Kidney (tissue), 14 donors: Measurements from ENCODE around the gene ITPR1. TPM values are rescaled to one million over a fixed set of nuclear protein-coding genes. Genes with fewer than 3 reads are reported as not detected.

Source experiments
- DNase-seq, 5 donors: peaks; one replicate each; pipeline ENCODE4 v3.0.0-alpha.2; 2013 to 2020
- FAIRE-seq: peaks from 2 replicates; lab custom pipeline; 2012; peaks lifted over from hg19 to GRCh38; lab: Jason Lieb, UNC
- H3K27ac ChIP-seq, 2 donors: one replicate each; pipeline ENCODE4 v1.7.0; 2013; ENCODE audit warnings: low read depth in 2 of 2, low read length in 2 of 2, inconsistent platforms in 1 of 2
- H3K27me3 ChIP-seq: one replicate; pipeline ENCODE4 v1.7.1; 2013; ENCODE audit warnings: low read length, inconsistent platforms; ENCODE audit not compliant: control insufficient read depth, insufficient read depth
- H3K36me3 ChIP-seq, 3 donors: one replicate each; pipeline versions ENCODE4 v1.7.0 to v1.7.1; 2013; ENCODE audit warnings: low read length in 3 of 3, control low read depth in 1 of 3, inconsistent platforms in 1 of 3; ENCODE audit not compliant: insufficient read depth in 3 of 3, control insufficient read depth in 2 of 3
- H3K4me1 ChIP-seq, 3 donors: one replicate each; pipeline versions ENCODE4 v1.7.0 to v1.7.1; 2013; ENCODE audit warnings: low read length in 3 of 3, inconsistent platforms in 1 of 3, low read depth in 1 of 3; ENCODE audit not compliant: control insufficient read depth in 2 of 3, insufficient read depth in 2 of 3
- H3K4me3 ChIP-seq, 3 donors: one replicate each; pipeline versions ENCODE4 v1.7.0 to v1.8.1; 2013; ENCODE audit warnings: low read length in 3 of 3, control low read depth in 1 of 3, inconsistent platforms in 1 of 3
- H3K9ac ChIP-seq, 3 donors: one replicate each; pipeline versions ENCODE4 v1.7.0 to v1.7.1; 2013; ENCODE audit warnings: low read length in 3 of 3, control low read depth in 1 of 3, inconsistent platforms in 1 of 3
- H3K9me3 ChIP-seq, 3 donors: one replicate each; pipeline versions ENCODE4 v1.7.0 to v1.7.1; 2013; ENCODE audit warnings: low read length in 3 of 3, control low read depth in 1 of 3, inconsistent platforms in 1 of 3; ENCODE audit not compliant: control insufficient read depth in 2 of 3, insufficient read depth in 1 of 3
- intact Hi-C: fragments of 100-400 bp; cut with DNase I; formaldehyde crosslinking; loops from one replicate; pipeline ENCODE4 v1.11.1; 2022
- polyA plus RNA-seq: library from polyadenylated mRNA; stranded (reverse); fragments of 350-450 nt; fragmentation: Illumina TruSeq; extraction: RNeasy Lipid Tissue Mini Kit (QIAGEN cat#74804); gene quantifications from one replicate; pipeline ENCODE4 v1.2.3, GENCODE V29; 2014; ENCODE audit warnings: low read depth, low replicate concordance; ENCODE audit not compliant: insufficient read depth
- total RNA-seq: library from RNA; stranded (reverse); fragmentation: NEBNext Ultra II Directional; extraction: Animal tissue kit (Norgen Biotek cat#: 25700); gene quantifications from one replicate; pipeline ENCODE4 v1.2.1, GENCODE V29; 2021
- TF ChIP-seq, protein P1 (sequence below): IDR thresholded peaks from 3 replicates; pipeline ENCODE4 v1.5.1; 2012; ENCODE audit warnings: mild to moderate bottlenecking, moderate library complexity, borderline replicate concordance; ENCODE audit not compliant: insufficient read depth; ENCODE audit errors: extremely low read depth
- donor health status: control.
- donor health status: control.
- donor health status: control.
- donor health status: control.
- donor health status: control.
- donor health status: DM: yes; HTN: yes; CAD: no.
- donor health status: Normal renal cell carcinoma (clear cell type).

Gene ITPR1
- total and polyA plus RNA-seq, 2 donors from 2014 or later, result 30.2 to 81.2 TPM

DNA sequence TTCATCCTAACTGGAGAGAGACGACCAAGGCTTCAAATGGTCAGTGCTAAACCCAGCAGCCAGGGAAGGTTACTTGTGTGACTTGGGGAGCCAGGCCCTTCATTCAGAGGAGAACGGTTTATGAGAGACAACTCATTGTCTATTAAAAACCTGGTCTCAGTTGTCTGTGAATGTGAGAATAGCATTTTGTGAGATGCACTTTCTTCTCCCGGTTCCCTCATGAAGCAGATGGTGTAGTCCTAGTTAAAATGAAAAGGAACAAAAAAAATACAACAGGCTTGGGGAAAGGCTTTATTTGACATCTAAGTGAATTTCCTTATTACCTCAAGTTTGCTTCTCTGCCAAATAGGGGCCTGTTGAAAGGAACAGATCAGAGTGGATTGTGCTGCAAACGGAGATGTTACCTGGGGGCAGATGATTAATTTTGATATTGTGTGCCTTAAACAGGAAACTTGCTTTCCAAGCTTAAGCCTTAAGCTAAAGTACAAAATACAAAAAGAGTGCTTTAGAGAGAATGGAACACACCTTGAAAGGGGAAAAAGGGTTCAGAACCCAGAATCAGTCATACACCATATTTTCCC, 283.3 kb downstream of the ITPR1 start:
- no peak for DNase-seq
- Histone ChIP-seq H3K27ac (no peak overlapping the region), H3K27me3 (no peaks in the 10 kb centered on the region), H3K4me1 (peaks cover 0 to 31% (median 18%) of the 10 kb centered on the region in 3 donors), H3K9me3 (no peaks in the 10 kb centered on the region), H3K36me3 (peaks cover 0 to 4% (median 0%) of the 10 kb centered on the region in 3 donors), H3K9ac (no peak overlapping the region), H3K4me3 (no peak overlapping the region)
- intact Hi-C loops, result no loop called here
- TF ChIP-seq, protein P1, sequence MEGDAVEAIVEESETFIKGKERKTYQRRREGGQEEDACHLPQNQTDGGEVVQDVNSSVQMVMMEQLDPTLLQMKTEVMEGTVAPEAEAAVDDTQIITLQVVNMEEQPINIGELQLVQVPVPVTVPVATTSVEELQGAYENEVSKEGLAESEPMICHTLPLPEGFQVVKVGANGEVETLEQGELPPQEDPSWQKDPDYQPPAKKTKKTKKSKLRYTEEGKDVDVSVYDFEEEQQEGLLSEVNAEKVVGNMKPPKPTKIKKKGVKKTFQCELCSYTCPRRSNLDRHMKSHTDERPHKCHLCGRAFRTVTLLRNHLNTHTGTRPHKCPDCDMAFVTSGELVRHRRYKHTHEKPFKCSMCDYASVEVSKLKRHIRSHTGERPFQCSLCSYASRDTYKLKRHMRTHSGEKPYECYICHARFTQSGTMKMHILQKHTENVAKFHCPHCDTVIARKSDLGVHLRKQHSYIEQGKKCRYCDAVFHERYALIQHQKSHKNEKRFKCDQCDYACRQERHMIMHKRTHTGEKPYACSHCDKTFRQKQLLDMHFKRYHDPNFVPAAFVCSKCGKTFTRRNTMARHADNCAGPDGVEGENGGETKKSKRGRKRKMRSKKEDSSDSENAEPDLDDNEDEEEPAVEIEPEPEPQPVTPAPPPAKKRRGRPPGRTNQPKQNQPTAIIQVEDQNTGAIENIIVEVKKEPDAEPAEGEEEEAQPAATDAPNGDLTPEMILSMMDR, result no peak
- FAIRE-seq, result no peak

DNA sequence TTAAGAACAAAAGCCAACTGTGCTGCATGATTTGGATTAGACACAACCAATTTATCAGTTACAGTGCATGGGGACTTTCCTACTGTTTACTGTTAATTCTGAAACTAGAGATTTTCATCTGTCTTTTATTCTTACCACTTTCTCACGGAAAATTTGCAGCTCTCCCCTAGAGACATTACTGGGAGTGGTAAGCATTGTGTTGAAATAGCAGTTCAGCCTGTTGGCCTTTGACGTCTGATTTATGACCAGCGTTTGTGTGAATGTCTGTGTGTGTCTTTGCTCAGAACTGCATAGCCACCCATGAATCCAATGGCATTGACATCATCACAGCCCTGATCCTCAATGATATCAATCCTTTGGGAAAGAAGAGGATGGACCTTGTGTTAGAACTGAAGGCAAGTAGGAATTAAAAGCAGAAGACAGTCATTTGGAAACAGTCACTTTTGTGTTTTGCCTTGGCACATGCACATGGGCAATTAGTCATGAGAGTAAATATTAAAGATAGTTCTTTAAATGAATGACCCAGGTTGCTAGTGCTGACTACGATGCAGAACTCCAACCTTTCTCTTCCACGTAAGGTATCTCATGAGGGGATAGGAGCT, 283.9 kb downstream of the ITPR1 start:
- peaks cover 0 to 4% (median 0%) of the 10 kb centered on the region in 3 donors for H3K36me3 ChIP-seq
- no peaks in the 10 kb centered on the region for H3K9me3 ChIP-seq
- H3K4me1 ChIP-seq, result peaks cover 0 to 28% (median 14%) of the 10 kb centered on the region in 3 donors
- intact Hi-C loops, result no loop called here
- TF ChIP-seq, protein P1, result no peak
- no peak overlapping the region for H3K4me3 ChIP-seq
- no peak overlapping the region for H3K27ac ChIP-seq
- DNase-seq (no peak), FAIRE-seq (no peak)
- no peaks in the 10 kb centered on the region for H3K27me3 ChIP-seq
- H3K9ac ChIP-seq, result no peak overlapping the region

DNA sequence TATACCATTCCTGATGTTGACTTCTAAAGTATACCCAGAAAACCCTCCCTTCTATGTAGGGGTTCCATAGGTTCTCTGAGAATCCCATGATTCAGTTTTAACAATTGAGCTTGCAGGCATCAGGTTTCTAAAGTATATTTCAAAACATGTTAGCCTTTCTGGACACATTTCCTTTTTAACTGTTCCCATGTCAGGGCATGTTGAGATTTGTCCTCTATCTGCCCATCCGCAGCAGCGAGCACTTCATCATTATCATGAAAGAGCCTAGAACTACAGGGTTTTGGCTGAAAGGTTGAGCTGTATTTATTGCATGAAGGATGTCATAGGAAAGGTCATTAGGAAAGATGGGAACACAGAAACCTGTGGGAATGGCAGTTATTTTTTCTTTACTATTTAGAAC, 285.0 kb downstream of the ITPR1 start:
- FAIRE-seq (no peak), DNase-seq (no peak)
- Histone ChIP-seq H3K27ac (no peak overlapping the region), H3K9ac (no peak overlapping the region), H3K4me3 (no peak overlapping the region), H3K27me3 (no peaks in the 10 kb centered on the region), H3K9me3 (no peaks in the 10 kb centered on the region), H3K4me1 (peaks cover 0 to 18% (median 5%) of the 10 kb centered on the region in 3 donors), H3K36me3 (peaks cover 0 to 4% (median 0%) of the 10 kb centered on the region in 3 donors)
- TF ChIP-seq, protein P1, result no peak
- intact Hi-C loops, result no loop called here
